SKM-1 (cell line): ENCODE data around the gene ATP5F1C.
"Not testable (repeated sequence)": the region's sequence is repeated elsewhere in the genome, so short reads cannot be mapped to it uniquely, and the experiment has no call there.

Experiments used
- DNase-seq: peaks from one replicate; lab custom pipeline; 2025; ENCODE audit not compliant: unreplicated experiment; lab: John Stamatoyannopoulos, UW

ATP5F1C gene

DNA sequence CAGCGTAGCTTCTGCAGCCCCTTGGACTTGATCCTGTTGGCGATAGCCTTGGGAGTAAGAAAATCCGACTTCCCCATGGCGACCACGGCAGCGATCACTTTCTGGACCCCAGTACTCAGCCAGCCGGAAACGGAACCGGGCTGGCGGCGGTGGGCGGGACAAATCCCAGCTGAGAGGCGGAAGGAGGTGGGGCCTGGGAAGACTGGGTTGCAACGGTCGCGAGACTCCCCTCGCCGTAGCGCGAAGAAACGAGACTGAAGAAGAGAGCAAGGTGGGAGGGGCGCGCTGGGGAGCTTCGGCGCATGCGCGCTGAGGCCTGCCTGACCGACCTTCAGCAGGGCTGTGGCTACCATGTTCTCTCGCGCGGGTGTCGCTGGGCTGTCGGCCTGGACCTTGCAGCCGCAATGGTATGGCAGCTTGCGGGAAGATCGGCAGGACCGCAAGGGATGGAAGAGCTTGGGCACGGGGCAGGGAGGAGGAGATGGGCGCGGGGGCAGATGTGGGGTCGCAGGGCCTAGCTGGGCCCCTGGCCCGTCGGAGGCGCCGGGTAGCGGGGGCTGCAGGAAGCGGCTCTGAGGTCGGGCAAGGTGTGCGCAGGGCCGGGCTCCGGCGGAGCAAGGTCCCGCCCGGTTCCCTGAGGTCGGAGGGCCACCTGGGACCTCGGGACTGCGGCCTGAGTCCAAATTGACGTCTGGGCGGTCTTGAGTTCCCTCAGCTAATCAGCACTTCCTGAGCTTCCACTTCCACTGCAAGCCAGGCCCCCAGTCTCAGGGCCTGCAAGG lies at the start of gene ATP5F1C, which contains the start of gene KIN:
ATP5F1C (plus strand) TSS at position 321 of the 782 bp plus-strand sequence; CDS start at position 352, 31 bp downstream.
KIN (minus strand) TSS at position 137 of the 782 bp plus-strand sequence; CDS start at position 77, 60 bp downstream.
- peak; percentile 74 for DNase-seq

DNA sequence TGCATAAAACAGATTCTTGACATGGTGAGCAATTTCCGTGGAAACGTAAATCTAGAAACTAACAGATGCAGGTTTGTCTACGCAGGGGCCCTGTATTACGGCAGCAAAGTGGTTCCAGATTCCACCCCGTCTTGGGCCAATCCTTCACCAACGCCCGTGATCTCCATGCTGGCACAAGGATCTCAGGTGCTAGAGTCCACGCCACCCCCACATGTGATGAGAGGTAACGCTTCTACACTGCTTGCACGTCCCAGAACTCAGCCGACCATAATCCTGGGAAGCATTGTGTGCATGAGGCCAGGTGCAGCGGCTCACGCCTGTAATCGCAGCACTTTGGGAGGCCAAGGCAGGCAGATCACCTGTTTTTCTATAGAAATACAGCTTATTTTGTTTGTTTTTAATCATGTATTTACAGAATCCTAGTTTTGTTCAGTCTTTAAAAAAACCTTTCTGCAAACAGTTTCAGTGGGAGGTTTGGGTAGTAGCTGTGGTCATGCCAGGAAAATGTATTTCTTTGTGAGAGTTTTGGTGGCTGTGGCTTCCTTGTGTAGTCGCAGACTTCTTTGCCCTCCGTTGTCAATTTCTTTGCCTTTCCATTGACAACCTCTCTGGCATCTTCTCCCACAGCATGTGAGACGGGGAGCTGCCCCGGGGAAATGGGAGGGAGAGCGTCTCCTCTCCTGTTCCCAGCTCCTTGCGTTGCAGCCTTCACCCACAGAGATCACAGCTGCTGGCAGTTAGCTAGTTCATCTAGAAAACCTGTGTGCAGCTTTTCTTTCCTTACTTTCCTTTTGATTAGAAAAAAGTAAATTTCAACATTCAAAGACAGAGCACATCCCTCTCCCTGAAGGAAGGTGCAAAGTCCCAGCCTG lies 49.2 kb upstream of the ATP5F1C start:
- no peak for DNase-seq

DNA sequence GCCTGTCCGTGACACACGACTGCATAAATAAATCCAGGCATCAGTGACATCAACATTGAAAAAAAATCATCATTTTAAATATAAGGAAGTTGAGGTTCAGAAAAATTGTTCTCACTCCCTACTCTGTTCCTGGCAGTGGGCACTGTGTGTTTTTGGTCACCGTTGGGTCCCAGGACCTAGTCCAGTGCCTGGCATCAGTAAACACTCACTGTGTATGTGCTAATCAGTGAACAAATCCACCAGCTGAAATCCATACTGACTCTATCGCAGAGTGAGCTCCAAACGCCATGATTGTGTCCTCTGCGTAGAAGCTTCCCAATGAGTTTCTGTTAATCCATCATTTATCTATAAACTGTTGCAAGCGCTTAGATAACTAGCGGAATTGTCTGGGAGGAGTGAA lies 43.7 kb upstream of the ATP5F1C start:
- no peak for DNase-seq

DNA sequence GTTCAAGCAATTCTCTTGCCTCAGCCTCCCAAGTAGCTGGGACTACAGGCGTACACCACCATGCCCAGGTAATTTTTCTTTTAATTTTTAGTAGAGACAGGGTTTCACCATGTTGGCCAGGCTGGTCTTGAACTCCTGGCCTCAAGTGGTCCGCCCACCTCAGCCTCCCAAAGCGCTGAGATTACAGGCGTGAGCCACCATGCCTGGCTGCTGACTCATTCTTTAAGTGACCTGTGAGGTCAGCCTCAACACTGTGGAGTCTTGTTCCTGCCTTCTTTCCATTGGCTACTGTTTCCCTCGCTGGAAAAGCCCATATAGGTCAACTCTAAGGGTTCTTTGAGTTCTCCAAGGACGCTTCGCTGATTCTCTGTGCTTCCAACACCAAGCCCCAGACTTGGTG lies 39.3 kb upstream of the ATP5F1C start:
- not testable (repeated sequence) for DNase-seq

DNA sequence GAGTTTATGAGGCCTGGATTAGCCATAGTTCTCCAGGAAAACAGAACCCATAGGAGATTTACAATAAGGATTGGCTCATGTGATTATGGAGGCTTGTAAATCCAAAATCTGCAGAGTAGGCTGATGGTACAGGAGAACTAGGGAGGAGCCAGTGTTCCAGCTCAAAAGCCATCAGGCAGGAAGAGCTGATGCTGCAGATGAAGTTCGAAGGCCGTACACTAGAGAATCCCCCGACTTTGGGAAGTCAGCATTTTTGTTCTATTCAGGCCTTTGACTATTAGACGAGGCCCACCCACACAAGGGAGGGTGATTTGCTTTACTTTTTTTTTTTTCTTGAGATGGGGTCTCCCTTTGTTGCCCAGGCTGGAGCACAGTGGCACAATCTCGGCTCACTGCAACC lies 37.8 kb upstream of the ATP5F1C start:
- no peak for DNase-seq

DNA sequence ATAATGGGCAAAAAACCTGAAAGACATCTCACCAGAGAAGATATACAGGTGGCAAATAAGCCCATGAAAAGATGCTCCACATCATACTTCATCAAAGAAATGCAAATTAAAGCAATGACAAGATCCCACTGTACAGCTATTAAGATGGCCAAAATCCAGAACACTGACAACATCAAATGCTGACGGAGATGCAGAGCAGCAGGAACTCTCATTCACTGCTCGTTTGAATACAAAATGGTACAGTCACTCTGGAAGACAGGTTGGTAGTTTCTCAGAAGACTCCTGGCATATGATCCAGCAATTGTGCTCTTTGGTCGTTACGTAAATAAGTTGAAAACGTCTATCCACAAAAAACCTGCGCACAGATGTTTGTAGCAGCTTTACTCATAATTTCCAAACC lies 35.7 kb upstream of the ATP5F1C start:
- DNase-seq = no peak

DNA sequence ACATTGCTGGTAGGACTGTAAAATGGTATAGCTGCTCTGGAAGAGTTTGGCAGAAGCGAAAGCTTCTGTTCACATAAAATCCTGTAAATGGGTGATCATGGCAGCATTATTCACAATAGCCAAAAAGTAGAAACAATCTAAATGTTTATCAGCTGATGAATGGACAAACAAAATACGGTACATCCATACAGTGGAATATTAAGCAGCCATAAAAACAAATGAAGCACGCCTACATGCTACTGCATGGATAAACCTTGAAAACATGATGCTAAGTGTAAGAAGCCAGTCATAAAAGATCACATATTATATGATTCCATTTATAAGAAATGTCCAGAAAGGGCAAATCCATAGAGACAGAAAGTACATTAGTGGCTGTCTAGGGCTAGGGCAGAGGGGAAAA lies 32.9 kb upstream of the ATP5F1C start:
- no peak for DNase-seq

DNA sequence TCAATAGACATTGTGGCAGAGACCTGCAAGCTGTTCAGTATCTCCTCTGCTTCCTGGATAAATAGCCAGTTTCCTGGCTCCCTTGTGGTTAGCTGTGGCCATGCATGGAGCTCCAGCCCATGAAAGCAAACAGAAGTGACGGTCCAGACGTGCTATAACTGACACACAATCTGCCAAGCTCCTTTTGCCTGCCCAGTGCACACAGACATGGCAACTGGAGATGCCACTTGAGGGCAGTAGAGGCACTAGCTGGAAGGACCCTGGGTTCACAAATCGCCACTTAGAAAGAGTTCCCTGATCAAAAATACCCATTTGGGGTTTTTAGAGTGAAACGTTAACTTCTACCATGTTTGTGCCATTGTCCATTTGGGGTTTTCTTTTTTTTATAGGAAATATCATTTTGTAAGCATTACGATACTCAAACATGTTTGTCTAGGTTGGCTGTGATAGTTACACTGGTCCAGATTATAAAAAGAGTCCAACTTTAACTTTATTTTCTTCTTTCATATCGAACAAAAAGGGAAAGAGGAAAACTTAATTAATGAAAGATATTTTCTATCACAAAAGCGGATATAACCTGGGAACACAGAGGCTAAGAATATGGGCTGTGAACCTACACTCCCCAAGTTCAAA lies 31.5 kb upstream of the ATP5F1C start:
- no peak for DNase-seq

DNA sequence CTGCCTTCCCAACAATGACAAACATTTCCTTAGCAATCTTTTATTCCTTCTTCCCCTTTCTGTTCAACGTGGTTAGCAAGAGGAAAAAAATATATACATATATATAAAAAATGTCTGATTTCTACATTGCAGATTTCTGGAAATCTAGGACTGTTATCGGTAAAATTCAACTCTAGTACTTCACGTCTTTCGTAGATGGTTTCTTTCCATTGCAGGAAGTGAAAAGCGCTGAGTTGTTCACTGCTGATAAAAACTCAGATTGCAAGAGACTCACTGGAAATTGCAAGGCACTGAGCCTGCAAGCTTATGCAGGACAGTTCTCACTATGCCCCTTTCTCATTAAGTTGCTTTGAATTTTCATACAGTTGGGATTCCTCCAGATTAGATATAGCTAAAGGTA lies 24.0 kb upstream of the ATP5F1C start:
- DNase-seq = no peak

DNA sequence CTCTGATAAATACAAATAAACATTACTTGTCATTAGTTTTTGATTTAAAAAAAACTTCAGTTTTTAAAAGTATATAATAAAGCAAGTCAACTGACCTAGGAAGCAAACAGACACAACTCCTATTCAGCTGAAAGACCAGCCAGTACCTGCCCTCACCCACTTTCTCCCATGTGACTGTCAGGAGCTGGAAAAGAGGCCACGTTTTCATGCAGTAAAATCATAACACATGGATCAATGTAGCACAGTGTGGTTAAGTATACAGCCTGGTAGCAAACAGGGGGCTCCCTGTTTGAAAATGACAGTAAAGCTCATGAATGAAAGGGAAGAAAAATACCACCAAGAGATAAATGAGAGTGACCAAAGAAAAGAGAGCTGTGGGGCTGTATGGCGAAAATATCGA lies 21.7 kb upstream of the ATP5F1C start:
- no peak for DNase-seq

DNA sequence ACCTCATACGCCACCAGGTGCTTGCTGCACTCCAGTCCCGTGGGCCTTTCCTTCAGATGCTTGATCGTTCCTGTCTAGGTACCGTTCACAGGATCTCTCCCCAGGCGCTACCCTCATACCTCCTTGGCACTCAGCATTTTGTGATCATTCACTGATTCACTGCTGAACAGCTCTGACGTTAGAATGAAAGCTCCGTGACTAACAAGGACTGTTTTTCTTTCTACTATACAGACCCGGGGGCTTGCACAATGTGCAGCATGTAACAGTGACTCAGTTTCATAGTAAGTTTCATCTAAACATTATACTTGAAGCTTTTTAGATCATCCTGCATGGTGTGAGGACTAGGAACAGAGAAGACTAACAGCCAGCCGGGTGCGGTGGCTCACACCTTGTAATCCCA lies 20.8 kb upstream of the ATP5F1C start:
- no peak for DNase-seq

DNA sequence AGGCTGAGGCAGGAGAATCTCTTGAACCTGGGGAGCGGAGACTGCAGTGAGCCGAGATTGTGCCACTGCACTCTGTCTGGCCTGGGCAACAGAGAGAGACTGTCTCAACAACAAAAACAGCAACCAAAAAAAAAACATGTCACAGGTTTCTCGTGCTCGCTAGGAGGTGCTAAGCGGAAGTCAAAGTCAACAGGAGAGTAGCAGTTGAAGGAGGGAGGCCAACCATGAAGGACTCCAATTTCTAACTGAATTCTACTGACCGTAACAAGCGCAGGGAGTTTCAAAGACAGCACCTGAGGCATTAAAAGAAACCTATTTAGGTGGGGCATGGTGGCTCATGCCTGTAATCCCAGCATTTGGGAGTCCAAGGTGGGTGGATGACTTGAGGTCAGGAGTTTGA lies 19.6 kb upstream of the ATP5F1C start:
- no peak for DNase-seq

DNA sequence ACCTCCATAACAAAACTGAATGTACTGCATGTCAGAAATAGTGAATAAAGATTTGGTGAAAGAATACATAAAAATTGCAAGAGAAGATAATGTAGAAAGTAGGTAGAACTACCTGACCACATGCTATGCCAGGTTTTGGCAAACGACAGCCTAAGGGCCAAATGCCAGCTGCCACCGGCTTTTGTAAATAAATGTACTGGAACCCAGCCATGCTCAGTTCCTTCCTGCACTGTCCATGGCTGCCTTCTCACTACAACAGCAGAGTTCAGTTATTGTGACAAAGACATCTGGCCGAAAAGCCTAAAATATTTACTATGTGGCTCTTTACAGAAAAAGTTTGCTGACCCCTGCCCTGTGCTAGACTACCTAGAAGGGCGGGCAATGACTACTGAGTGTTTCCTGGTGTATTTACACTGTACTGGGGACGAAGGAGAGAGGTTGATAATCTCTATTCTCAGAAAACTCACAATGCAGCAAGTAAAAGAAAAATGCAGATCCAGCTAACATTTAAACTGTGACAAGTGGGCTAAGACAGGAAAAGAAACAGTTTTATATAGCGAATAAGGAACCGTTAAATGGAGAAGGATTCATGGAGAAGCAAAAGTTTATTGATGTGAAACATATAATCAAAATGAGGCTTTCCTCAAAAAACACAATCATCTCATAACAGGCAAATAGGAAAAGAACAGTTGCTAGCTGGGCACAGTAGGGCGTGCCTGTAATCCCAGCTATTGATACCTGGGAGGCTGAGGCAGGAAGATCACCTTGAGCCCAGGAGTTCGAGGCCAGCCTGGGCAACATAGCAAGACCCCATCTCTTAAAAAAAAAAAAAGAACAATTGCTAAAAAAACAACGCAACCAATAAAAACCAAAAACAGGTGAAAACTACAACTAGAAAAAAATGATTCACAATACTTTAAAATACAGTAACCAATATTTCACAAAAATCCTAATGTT lies 13.9 kb upstream of the ATP5F1C start:
- no peak for DNase-seq

DNA sequence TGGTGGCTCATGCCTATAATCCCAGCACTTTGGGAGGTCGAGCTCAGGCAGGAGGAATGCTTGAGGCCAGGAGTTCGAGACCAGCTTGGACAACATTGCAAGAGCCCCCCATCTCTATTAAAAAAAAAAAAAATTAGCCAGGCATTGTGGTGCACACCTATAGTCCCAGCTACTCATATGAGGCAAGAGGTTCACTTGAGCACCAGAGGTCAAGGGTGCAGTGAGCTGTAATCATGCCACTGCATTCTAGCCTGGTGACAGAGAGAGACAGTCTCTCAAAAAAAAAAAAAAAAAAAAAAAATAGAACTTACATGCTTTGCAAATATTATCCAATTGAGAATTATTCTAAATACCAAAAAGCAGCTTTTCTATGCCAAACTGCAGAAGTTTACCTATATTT lies 11.2 kb upstream of the ATP5F1C start:
- DNase-seq = no peak

DNA sequence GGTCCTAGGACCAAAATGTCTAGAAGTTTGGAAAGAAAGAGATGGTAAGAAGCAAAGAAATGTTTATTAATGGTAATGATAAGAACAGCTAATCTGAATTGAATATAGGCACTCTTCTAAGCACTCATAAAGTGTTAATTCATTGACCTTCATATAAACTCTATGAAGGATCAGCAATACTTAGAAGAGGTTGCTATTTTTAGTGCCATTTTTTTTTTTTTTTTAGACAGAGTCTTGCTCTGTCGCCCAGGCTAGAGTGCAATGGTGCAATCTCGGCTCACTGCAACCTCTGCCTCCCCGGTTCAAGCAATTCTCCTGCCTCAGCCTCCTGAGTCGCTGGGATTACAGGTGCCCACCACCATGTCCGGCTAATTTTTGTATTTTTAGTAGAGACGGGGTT lies 5.8 kb upstream of the ATP5F1C start:
- DNase-seq = not testable (repeated sequence)

DNA sequence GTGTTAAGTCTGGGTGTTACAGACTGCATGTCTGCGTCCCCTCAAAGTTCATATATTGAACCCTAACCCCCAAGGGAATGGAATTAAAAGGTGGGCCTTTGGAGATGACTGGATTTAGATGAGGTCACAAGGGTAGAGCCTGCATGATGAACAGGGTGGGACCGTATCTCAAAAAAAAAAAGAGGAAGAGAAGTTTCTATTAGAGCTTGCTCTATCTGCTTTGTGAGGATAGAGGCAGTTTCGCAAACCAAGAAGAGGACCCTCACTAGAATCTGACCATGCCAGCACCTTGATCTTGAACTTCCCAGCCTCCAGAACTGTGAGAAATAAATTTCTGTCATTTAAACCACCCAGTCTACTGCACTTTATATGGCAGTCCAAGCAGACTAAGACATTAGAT lies 1.5 kb upstream of the ATP5F1C start:
- no peak for DNase-seq

DNA sequence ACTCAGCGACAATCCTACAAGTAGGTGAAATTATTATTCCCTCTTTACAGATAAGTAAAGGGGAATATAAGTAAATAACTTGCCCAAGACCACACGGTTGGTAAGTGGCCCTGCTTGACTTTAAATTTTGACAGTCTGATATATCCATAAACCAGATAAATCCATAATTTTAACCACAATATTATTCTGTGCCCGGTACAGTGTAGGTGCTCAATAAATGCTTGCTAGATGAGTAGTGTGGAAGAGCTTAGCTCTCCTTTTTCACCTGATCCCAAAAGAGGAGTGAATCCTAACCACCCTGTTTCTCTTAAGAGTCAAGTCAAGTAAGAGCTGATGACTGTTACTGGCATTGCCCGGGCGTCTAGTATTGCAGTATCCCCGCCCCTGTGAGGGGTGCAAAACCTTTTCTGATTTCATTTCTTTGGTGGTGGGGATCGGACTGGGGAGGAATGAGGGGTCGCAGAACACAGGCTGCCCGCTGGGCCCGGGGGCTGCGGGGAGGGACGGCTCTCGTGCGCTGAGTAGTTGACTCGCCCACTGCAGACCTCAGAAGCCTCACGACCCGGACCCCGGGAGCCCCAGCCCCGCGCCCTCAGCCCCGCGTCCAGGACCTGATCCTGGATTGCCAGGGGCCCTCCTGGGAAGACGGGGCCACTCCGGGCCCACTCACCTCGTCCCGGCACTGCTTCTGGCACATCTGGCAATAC lies 674 bp upstream of the ATP5F1C start:
- DNase-seq = no peak

DNA sequence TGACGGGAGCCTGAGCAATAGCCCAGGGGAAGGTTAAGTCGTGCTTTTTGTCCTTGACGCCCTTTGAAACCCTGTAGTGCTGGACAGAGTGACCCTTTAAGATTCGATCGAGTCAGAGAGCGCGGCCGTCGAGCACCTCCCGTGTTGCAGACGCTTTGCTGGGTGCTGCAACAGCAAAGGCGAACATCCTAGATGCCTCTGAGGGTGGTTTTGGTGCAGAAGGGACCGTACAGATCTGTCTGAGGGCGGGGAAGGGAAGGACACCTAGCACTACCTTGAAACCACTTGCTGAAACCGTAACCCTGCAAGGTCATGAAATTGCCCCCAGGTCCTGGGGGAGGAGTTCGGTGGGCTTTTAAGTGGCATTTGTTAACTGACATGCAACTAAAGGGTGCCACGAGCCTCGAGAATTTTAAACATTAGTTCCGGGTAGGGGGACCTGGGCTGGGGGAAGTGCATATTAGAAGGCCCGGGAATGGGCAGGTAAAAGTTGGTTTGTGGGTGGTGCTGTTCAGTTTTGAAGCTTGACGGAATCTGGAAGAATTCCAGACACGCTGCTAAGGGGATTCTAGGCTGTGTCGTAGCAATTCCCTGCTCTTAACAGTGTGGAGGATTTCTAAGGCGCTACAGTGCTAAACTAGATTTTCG lies 786 bp downstream of the ATP5F1C start:
- DNase-seq = no peak

DNA sequence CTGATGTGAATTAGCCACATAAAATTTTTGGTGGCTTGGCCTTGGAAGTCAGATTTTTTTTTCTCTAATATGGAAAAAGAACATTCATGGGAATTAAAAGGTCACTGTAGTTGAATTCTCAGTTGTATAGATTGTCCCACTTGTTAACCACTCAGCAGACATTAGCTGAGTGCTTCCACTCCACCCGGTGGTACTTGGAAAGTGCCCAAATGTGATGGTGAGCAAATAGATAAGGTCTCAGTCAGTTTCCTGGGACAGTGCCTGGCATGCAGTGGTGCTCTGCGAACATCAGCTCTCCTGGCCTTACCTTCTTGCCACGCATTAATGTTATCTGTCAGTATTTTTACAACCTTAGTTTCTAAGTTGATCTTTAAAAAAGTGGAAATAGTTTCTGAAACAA lies 1.4 kb downstream of the ATP5F1C start:
- no peak for DNase-seq
